ENCODE data around the gene CCSER2.

The CCSER2 gene

GRCh38 chr10:84334811-84335210, 6.4 kb downstream of the CCSER2 start:
- H3K36me3 ChIP-seq: no peaks in the 10 kb centered on the region; the same call in 1 of the 2 replicates
- no peak overlapping the region for H3K4me3 ChIP-seq (ENCODE audit: low read depth, low read length)
- no peak overlapping the region for H3K27ac ChIP-seq
- no peak for DNase-seq
- no peak for TF ChIP-seq CTCF (IDR thresholded peaks at IDR 0.05; ENCODE audit: low read depth, low read length)
- no peaks in the 10 kb centered on the region for H3K9me3 ChIP-seq (ENCODE audit: severe bottlenecking)
- no peaks in the 10 kb centered on the region for H3K27me3 ChIP-seq (ENCODE audit: insufficient read depth, low read depth, severe bottlenecking)

GRCh38 chr10:84335516-84335915, 7.1 kb downstream of the CCSER2 start:
- H3K27ac ChIP-seq: no peak overlapping the region
- H3K9me3 ChIP-seq (ENCODE audit: severe bottlenecking): no peaks in the 10 kb centered on the region
- H3K27me3 ChIP-seq (ENCODE audit: insufficient read depth, low read depth, severe bottlenecking): no peaks in the 10 kb centered on the region
- H3K36me3 ChIP-seq: no peaks in the 10 kb centered on the region; the same call in 1 of the 2 replicates
- no peak for TF ChIP-seq CTCF (IDR thresholded peaks at IDR 0.05; ENCODE audit: low read depth, low read length)
- no peak overlapping the region for H3K4me3 ChIP-seq (ENCODE audit: low read depth, low read length)
- DNase-seq: no peak

GRCh38 chr10:84336406-84337090, 8.2 kb downstream of the CCSER2 start:
- no peak overlapping the region for H3K27ac ChIP-seq
- DNase-seq: no peak
- no peak overlapping the region for H3K4me3 ChIP-seq (ENCODE audit: low read depth, low read length)
- TF ChIP-seq CTCF (IDR thresholded peaks at IDR 0.05; ENCODE audit: low read depth, low read length): no peak
- H3K36me3 ChIP-seq: no peaks in the 10 kb centered on the region; the same call in 1 of the 2 replicates
- H3K9me3 ChIP-seq (ENCODE audit: severe bottlenecking): no peaks in the 10 kb centered on the region
- no peaks in the 10 kb centered on the region for H3K27me3 ChIP-seq (ENCODE audit: insufficient read depth, low read depth, severe bottlenecking)

- Histone ChIP-seq H3K36me3 (no peaks in the 10 kb centered on the region; the same call in 1 of the 2 replicates), H3K27me3 (ENCODE audit: insufficient read depth, low read depth, severe bottlenecking) (no peaks in the 10 kb centered on the region), H3K4me3 (ENCODE audit: low read depth, low read length) (no peak overlapping the region), H3K9me3 (ENCODE audit: severe bottlenecking) (no peaks in the 10 kb centered on the region), H3K27ac (no peak overlapping the region)
- no peak for DNase-seq
- TF ChIP-seq CTCF (IDR thresholded peaks at IDR 0.05; ENCODE audit: low read depth, low read length): no peak
Observed at GRCh38 chr10:84337199-84337598, 8.8 kb downstream of the CCSER2 start.

- H3K9me3 ChIP-seq (ENCODE audit: severe bottlenecking): no peaks in the 10 kb centered on the region
- no peak for DNase-seq
- H3K27ac ChIP-seq: no peak overlapping the region
Observed at GRCh38 chr10:84339025-84339424, 10.6 kb downstream of the CCSER2 start.

More at GRCh38 chr10:84339025-84339424, 10.6 kb downstream of the CCSER2 start:
- no peak for TF ChIP-seq CTCF (IDR thresholded peaks at IDR 0.05; ENCODE audit: low read depth, low read length)
- Histone ChIP-seq H3K36me3 (no peaks in the 10 kb centered on the region; the same call in 1 of the 2 replicates), H3K4me3 (ENCODE audit: low read depth, low read length) (no peak overlapping the region), H3K27me3 (ENCODE audit: insufficient read depth, low read depth, severe bottlenecking) (no peaks in the 10 kb centered on the region)

Data from WERI-Rb-1 (cell line).